NOMO-1 treated with dmso at 0.1 percent for 144 hours (cell line): ENCODE data around the gene TM9SF4.

Source experiments
- DNase-seq: peaks from one replicate; lab custom pipeline; 2025; ENCODE audit not compliant: unreplicated experiment; lab: John Stamatoyannopoulos, UW

Gene TM9SF4

GRCh38 chr20:32127347-32127746, 17.8 kb downstream of the TM9SF4 start:
- no peak for DNase-seq

GRCh38 chr20:32128167-32128566, 18.7 kb downstream of the TM9SF4 start:
- DNase-seq = no peak

GRCh38 chr20:32129863-32130262, 20.3 kb downstream of the TM9SF4 start:
- DNase-seq = no peak

GRCh38 chr20:32130352-32130751, 20.8 kb downstream of the TM9SF4 start:
- no peak for DNase-seq

- DNase-seq = no peak
Observed at GRCh38 chr20:32130965-32131364, 21.5 kb downstream of the TM9SF4 start.

GRCh38 chr20:32132911-32133549, 23.5 kb downstream of the TM9SF4 start:
- no peak for DNase-seq

GRCh38 chr20:32134026-32134425, 24.5 kb downstream of the TM9SF4 start:
- DNase-seq = no peak

GRCh38 chr20:32135983-32136515, 26.5 kb downstream of the TM9SF4 start:
- DNase-seq = no peak

- DNase-seq = no peak
Observed at GRCh38 chr20:32138921-32139320, 29.4 kb downstream of the TM9SF4 start.

GRCh38 chr20:32139947-32140346, 30.4 kb downstream of the TM9SF4 start:
- DNase-seq = no peak

- no peak for DNase-seq
Observed at GRCh38 chr20:32140603-32141002, 31.1 kb downstream of the TM9SF4 start.

- no peak for DNase-seq
Observed at GRCh38 chr20:32141465-32141980, 32.0 kb downstream of the TM9SF4 start.

- DNase-seq = no peak
Observed at GRCh38 chr20:32142088-32142487, 32.6 kb downstream of the TM9SF4 start.

GRCh38 chr20:32142991-32143390, 33.5 kb downstream of the TM9SF4 start:
- DNase-seq = no peak

GRCh38 chr20:32144898-32145662, 35.6 kb downstream of the TM9SF4 start:
- no peak for DNase-seq

- no peak for DNase-seq
Observed at GRCh38 chr20:32149566-32150170, 40.2 kb downstream of the TM9SF4 start.

- DNase-seq = no peak
Observed at GRCh38 chr20:32150291-32150848, 40.9 kb downstream of the TM9SF4 start.

GRCh38 chr20:32152421-32153155, 43.1 kb downstream of the TM9SF4 start:
- no peak for DNase-seq

GRCh38 chr20:32153156-32153665, 43.7 kb downstream of the TM9SF4 start:
- DNase-seq = no peak

- DNase-seq = no peak
Observed at GRCh38 chr20:32153771-32154170, 44.3 kb downstream of the TM9SF4 start.
